K562 (cell line): Measurements from ENCODE around the gene TMEM273. TPM values are rescaled to one million over a fixed set of nuclear protein-coding genes. Genes with fewer than 3 reads are reported as not detected.

Experiments used
- CGGBP1 ChIP-seq: fragments of 250-450 bp; sonication (Bioruptor Pico); IDR thresholded peaks from 2 replicates; pipeline ENCODE4 v1.9.0; 2021; ENCODE audit warnings: mild to moderate bottlenecking
- DEAF1 ChIP-seq: fragments of 450-650 bp; formaldehyde crosslinking; IDR thresholded peaks from 2 replicates; pipeline ENCODE4 v1.4.0; 2020; ENCODE audit warnings: mild to moderate bottlenecking, moderate library complexity
- E2F1 ChIP-seq: sonication (generic); formaldehyde crosslinking; IDR thresholded peaks from 2 replicates; pipeline ENCODE4 v1.8.1; 2023; ENCODE audit warnings: mild to moderate bottlenecking, missing genetic modification reagents, moderate library complexity
- EGR1 ChIP-seq: fragments of 450-650 bp; conservative IDR thresholded peaks from 2 replicates; pipeline ENCODE4 v1.6.1; 2017; ENCODE audit warnings: mild to moderate bottlenecking
- PCBP1 ChIP-seq: fragments of 200-400 bp; formaldehyde crosslinking; IDR thresholded peaks from 2 replicates; pipeline ENCODE4 v1.6.1; 2018; ENCODE audit warnings: mild to moderate bottlenecking, low read depth, low read length; ENCODE audit not compliant: poor library complexity, severe bottlenecking
- RBM34 ChIP-seq: fragments of 200-400 bp; formaldehyde crosslinking; IDR thresholded peaks from 2 replicates; pipeline ENCODE4 v1.6.1; 2018; ENCODE audit warnings: low read length, borderline replicate concordance; ENCODE audit not compliant: insufficient read depth
- RERE ChIP-seq: sonication (generic); formaldehyde crosslinking; IDR thresholded peaks from 2 replicates; pipeline ENCODE4 v1.8.0; 2023; ENCODE audit warnings: missing genetic modification reagents, mild to moderate bottlenecking, borderline replicate concordance
- RFX7 ChIP-seq: fragments of 250-450 bp; sonication (Bioruptor Pico); IDR thresholded peaks from 2 replicates; pipeline ENCODE4 v1.5.1; 2021; ENCODE audit warnings: mild to moderate bottlenecking
- SRSF7 ChIP-seq: fragments of 200-400 bp; formaldehyde crosslinking; optimal IDR thresholded peaks from 2 replicates; pipeline ENCODE3; 2017; ENCODE audit warnings: mild to moderate bottlenecking, low read depth, low read length
- TAF9B ChIP-seq: fragments of 450-650 bp; IDR thresholded peaks from 2 replicates; pipeline ENCODE4 v1.6.1; 2018; ENCODE audit warnings: mild to moderate bottlenecking; ENCODE audit not compliant: partially characterized antibody
- ZBTB11 ChIP-seq, 3 experiments: fragments of 200-800 bp in 1 of 3; fragments of 250-450 bp in 1 of 3; fragments of 450-650 bp in 1 of 3; sonication (Bioruptor Pico) in 1 of 3; sonication (Bioruptor generic) in 1 of 3; formaldehyde crosslinking in 1 of 3; IDR thresholded peaks; 2 replicates each; pipeline versions ENCODE4 v1.6.1 to v1.8.0; 2016 to 2022; ENCODE audit warnings: mild to moderate bottlenecking in 2 of 3, missing genetic modification characterization in 2 of 3, missing compliant biosample characterization in 1 of 3, moderate library complexity in 1 of 3
- ZBTB33 ChIP-seq: sonication (generic); formaldehyde crosslinking; IDR thresholded peaks from 2 replicates; pipeline ENCODE4 v1.8.1; 2023; ENCODE audit warnings: mild to moderate bottlenecking, missing genetic modification reagents
- polyA plus RNA-seq, 8 experiments: library from polyadenylated mRNA; depleted of rRNA in 4 of 8; stranded (reverse) in 5 of 8; unstranded in 3 of 8; fragments of >200 nt; fragmentation: Nextera tagmentation in 2 of 8; fragmentation: Illumina TruSeq in 1 of 8; extraction: Ambion mirVana in 2 of 8; extraction: Trizol in 1 of 8; gene quantifications; 2 replicates each; pipeline versions ENCODE4 v1.2.1 to v1.2.3, GENCODE V29; 2011 to 2014; ENCODE audit warnings: inconsistent platforms in 1 of 8, missing spikeins in 1 of 8
- total RNA-seq, 7 experiments: library from RNA; depleted of rRNA in 6 of 7; stranded (reverse); fragments of >200 nt in 6 of 7; fragmentation: Illumina TruSeq in 2 of 7; extraction: Trizol in 2 of 7; gene quantifications; 2 replicates each; pipeline versions ENCODE4 v1.2.1 to v1.2.3, GENCODE V29; 2011 to 2021; ENCODE audit warnings: low replicate concordance in 1 of 7

The TMEM273 gene
- total and polyA plus RNA-seq, 9 of the 15 experiments (the other 6 are each of a cell fraction or from before 2014, with no cell fraction given): 39.2 to 131 (median 95.6) TPM

GRCh38 chr10:49173201-49173772, 14.9 kb downstream of the TMEM273 start (continued):
- TF ChIP-seq DEAF1 (CRISPR knock-in tag) (no peak), RFX7 (CRISPR knock-in tag) (no peak), TAF9B (no peak), EGR1 (peak; percentile 79), RBM34 (no peak), RERE (no peak), E2F1 (CRISPR knock-in tag) (no peak), SRSF7 (no peak), ZBTB33 (CRISPR knock-in tag) (no peak), ZBTB11 (CRISPR knock-in tag; IDR thresholded peaks at IDR 0.05) (no peak), CGGBP1 (no peak), PCBP1 (no peak)
